ENCODE measurements around the gene EIF2A. TPM values are rescaled to one million over a fixed set of nuclear protein-coding genes. Genes with fewer than 3 reads are reported as not detected.
A peak's percentile ranks its signal among the peaks of the same experiment; 100 is the strongest.

The EIF2A gene
- total and polyA plus RNA-seq, 8 donors, result 46.4 to 89.1 (median 63.9) TPM

GRCh38 chr3:150610785-150611184 is 64.2 kb downstream of the EIF2A start:
- peaks cover 0 to 7% (median 0%) of the 10 kb centered on the region in 3 donors for H3K36me3 ChIP-seq
- TF ChIP-seq CTCF (IDR thresholded peaks at IDR 0.05), result no peak
- ATAC-seq (peak in 2 of 4 donors; percentile 22 to 27), DNase-seq (no peak), FAIRE-seq (no peak)
- H3K27me3 ChIP-seq, result no peaks in the 10 kb centered on the region
- H3K4me1 ChIP-seq, result peaks cover 0 to 31% (median 22%) of the 10 kb centered on the region in 3 donors
- intact Hi-C loops (cut with DNase I), result no loop called here
- no peak overlapping the region for H3K27ac ChIP-seq
- WGBS, 2 donors, result 34 to 36% methylated on average over 1 of the region's 1 CpG
- H3K4me3 ChIP-seq, result no peak overlapping the region
- H3K9me3 ChIP-seq, result no peaks in the 10 kb centered on the region

GRCh38 chr3:150611666-150612065 is 65.1 kb downstream of the EIF2A start:
- no peaks in the 10 kb centered on the region for H3K9me3 ChIP-seq
- intact Hi-C loops (cut with DNase I), result no loop called here
- no peak for ATAC-seq
- no peak overlapping the region for H3K4me3 ChIP-seq
- DNase-seq, result no peak
- H3K27ac ChIP-seq, result no peak overlapping the region
- WGBS, 2 donors, result 98 to 99% methylated on average over 34 of the region's 34 CpGs
- H3K4me1 ChIP-seq, result peaks cover 0 to 29% (median 16%) of the 10 kb centered on the region in 3 donors
- peaks cover 0 to 7% (median 0%) of the 10 kb centered on the region in 3 donors for H3K36me3 ChIP-seq
- no peaks in the 10 kb centered on the region for H3K27me3 ChIP-seq
- no peak for FAIRE-seq
- TF ChIP-seq CTCF (IDR thresholded peaks at IDR 0.05), result no peak

DNA sequence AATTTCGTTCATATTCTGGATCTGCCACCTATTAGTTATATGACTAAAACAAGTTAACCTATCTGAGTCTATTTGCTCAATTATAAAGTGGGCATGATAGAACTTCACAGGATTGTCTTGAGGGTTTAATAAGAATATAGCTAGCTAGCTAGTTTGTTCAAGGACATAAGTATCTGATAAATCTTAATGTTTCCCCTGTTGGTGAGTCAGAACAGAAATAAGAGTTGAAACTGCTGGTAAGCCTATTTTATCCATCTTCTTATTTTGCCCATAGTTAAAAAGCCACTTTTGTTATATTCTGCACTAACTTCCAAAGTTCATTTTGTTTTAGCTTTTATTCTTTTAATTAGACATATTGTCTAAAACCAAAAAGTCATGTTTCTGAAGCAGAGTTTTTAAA is 65.9 kb downstream of the EIF2A start:
- WGBS, 2 donors, result 82 to 92% methylated on average over 1 of the region's 1 CpG
- intact Hi-C loops (cut with DNase I), result no loop called here
- FAIRE-seq, result no peak
- no peak for DNase-seq
- Histone ChIP-seq H3K4me1 (peaks cover 0 to 21% (median 8%) of the 10 kb centered on the region in 3 donors), H3K27me3 (no peaks in the 10 kb centered on the region), H3K4me3 (no peak overlapping the region), H3K9me3 (no peaks in the 10 kb centered on the region), H3K27ac (no peak overlapping the region), H3K36me3 (peaks cover 0 to 7% (median 0%) of the 10 kb centered on the region in 3 donors)
- ATAC-seq, result no peak
- TF ChIP-seq CTCF (IDR thresholded peaks at IDR 0.05), result no peak

- H3K9me3 ChIP-seq, result no peaks in the 10 kb centered on the region
- TF ChIP-seq CTCF (IDR thresholded peaks at IDR 0.05), result no peak
- H3K27ac ChIP-seq, result no peak overlapping the region
- DNase-seq (no peak), FAIRE-seq (no peak), ATAC-seq (peak in 2 of 4 donors; percentile 30 to 44)
- peaks cover 0 to 15% (median 2%) of the 10 kb centered on the region in 3 donors for H3K4me1 ChIP-seq
- 94% methylated on average over 2 of the region's 2 CpGs for WGBS, 2 donors
- intact Hi-C loops (cut with DNase I), result no loop called here
- H3K27me3 ChIP-seq, result no peaks in the 10 kb centered on the region
- no peak overlapping the region for H3K4me3 ChIP-seq
- peaks cover 0 to 7% (median 0%) of the 10 kb centered on the region in 3 donors for H3K36me3 ChIP-seq
Measured at GRCh38 chr3:150613034-150613433, 66.4 kb downstream of the EIF2A start.

DNA sequence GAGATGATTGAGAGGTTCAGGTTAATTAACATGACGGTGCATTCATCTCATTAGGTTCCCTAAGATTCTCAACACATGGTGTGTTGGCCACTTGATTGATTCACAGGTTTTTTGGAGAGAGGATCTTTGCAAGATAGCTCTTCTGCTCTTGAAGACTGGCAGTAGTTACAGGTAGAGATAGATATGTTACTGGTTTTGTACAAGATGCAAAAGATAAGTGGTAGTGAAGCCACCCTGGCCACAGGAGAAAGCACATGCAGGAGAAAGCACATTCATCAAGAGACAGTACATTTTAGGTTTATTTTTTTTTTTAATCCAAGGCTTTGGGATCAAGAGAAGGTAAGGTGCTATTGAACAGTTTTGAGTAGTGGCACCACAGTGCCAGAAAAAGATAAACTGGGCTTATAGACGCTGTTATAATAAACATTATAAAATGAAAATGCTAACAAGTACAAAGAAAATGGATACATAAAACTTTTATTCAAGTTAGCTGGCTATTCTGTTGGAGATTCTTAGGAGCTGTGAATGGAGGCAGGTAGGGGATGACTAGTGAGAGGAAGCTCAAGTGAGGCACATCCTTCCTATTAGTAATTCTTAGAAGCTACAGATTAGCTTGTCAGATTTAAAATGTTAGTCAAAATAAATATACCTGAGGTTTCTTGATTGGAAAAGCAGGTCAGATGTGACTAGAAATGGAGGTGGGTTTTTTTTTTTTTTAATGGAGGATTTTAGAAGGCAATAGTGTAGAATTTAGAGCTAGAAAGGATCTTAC is 67.3 kb downstream of the EIF2A start:
- Histone ChIP-seq H3K27me3 (no peaks in the 10 kb centered on the region), H3K4me1 (peaks cover 0 to 14% (median 0%) of the 10 kb centered on the region in 3 donors), H3K36me3 (peaks cover 0 to 7% (median 0%) of the 10 kb centered on the region in 3 donors), H3K27ac (no peak overlapping the region), H3K9me3 (no peaks in the 10 kb centered on the region), H3K4me3 (no peak overlapping the region)
- TF ChIP-seq CTCF (IDR thresholded peaks at IDR 0.05), result no peak
- 86 to 95% methylated on average over 2 of the region's 2 CpGs for WGBS, 2 donors
- intact Hi-C loops (cut with DNase I), result no loop called here
- no peak for FAIRE-seq
- no peak for DNase-seq
- no peak for ATAC-seq

Measured in pancreas (tissue), 10 donors.